Neuron (in vitro differentiated cells): ENCODE results near the gene SLC35F1.
"Not testable (repeated sequence)": the region's sequence is repeated elsewhere in the genome, so short reads cannot be mapped to it uniquely, and the experiment has no call there.

Source experiments
- H2AFZ ChIP-seq: one replicate; pipeline ENCODE4 v1.6.1; 2013; ENCODE audit warnings: low read depth, mild to moderate bottlenecking, inconsistent platforms, low read length, moderate library complexity
- H3K27me3 ChIP-seq: one replicate; pipeline ENCODE4 v1.6.1; 2013; ENCODE audit warnings: low read length; ENCODE audit not compliant: insufficient read depth
- H3K36me3 ChIP-seq: one replicate; pipeline ENCODE4 v1.6.1; 2013; ENCODE audit warnings: low read length; ENCODE audit not compliant: insufficient read depth
- H3K4me1 ChIP-seq: one replicate; pipeline ENCODE4 v1.6.1; 2013; ENCODE audit warnings: low read length; ENCODE audit not compliant: insufficient read depth
- H3K4me3 ChIP-seq: 2 replicates; pipeline ENCODE4 v1.5.1; 2013; ENCODE audit warnings: mild to moderate bottlenecking, low read length, moderate library complexity
- H3K9me3 ChIP-seq: one replicate; pipeline ENCODE4 v1.6.1; 2013; ENCODE audit warnings: low read length

Gene SLC35F1

GRCh38 chr6:117932676-117933075, 25.6 kb downstream of the SLC35F1 start:
- Histone ChIP-seq H3K4me3 (no peak overlapping the region), H2AFZ (no peak overlapping the region), H3K27me3 (no peaks in the 10 kb centered on the region), H3K36me3 (no peaks in the 10 kb centered on the region), H3K9me3 (peaks cover 6% of the 10 kb centered on the region), H3K4me1 (peaks cover 10% of the 10 kb centered on the region)

- Histone ChIP-seq H3K4me3 (no peak overlapping the region), H3K36me3 (no peaks in the 10 kb centered on the region), H2AFZ (no peak overlapping the region), H3K27me3 (no peaks in the 10 kb centered on the region), H3K9me3 (peaks cover 6% of the 10 kb centered on the region), H3K4me1 (peaks cover 10% of the 10 kb centered on the region)
These were observed 26.4 kb downstream of the SLC35F1 start for GRCh38 chr6:117933471-117933870.

- no peak overlapping the region for H3K4me3 ChIP-seq
- no peaks in the 10 kb centered on the region for H3K36me3 ChIP-seq
- peaks cover 6% of the 10 kb centered on the region for H3K4me1 ChIP-seq
- H2AFZ ChIP-seq: no peak overlapping the region
- no peaks in the 10 kb centered on the region for H3K9me3 ChIP-seq
- H3K27me3 ChIP-seq: no peaks in the 10 kb centered on the region
These were observed 31.4 kb downstream of the SLC35F1 start for GRCh38 chr6:117938311-117938995.

DNA sequence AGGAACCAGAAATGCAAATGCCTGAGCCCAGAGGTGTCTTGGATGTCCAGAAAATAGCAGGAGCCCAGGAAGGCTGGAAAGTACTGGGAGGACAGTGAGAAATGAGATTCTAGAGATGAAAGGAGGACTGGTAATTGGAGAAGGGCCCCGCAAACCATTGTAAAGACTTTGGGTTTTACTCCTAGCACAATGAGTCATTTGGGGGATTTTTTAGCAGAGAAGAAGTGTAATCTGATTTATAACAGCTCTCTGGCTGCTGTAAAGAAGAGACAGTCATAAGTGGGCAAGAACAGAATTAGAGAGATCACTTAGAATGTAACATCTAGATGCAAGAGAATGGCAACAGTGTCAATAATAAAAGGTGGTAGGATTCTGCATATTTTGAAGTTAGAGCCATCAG, 40.2 kb downstream of the SLC35F1 start:
- Histone ChIP-seq H3K4me1 (peaks cover 21% of the 10 kb centered on the region), H2AFZ (no peak overlapping the region), H3K4me3 (no peak overlapping the region), H3K36me3 (no peaks in the 10 kb centered on the region), H3K27me3 (no peaks in the 10 kb centered on the region), H3K9me3 (no peaks in the 10 kb centered on the region)

- peaks cover 40% of the 10 kb centered on the region for H3K4me1 ChIP-seq
- H2AFZ ChIP-seq: no peak overlapping the region
- H3K27me3 ChIP-seq: no peaks in the 10 kb centered on the region
- no peaks in the 10 kb centered on the region for H3K36me3 ChIP-seq
- no peaks in the 10 kb centered on the region for H3K9me3 ChIP-seq
- H3K4me3 ChIP-seq: no peak overlapping the region
These were observed 44.7 kb downstream of the SLC35F1 start for GRCh38 chr6:117951783-117952182.

- H3K4me1 ChIP-seq: peaks cover 48% of the 10 kb centered on the region
- no peaks in the 10 kb centered on the region for H3K9me3 ChIP-seq
- no peak overlapping the region for H2AFZ ChIP-seq
- H3K27me3 ChIP-seq: no peaks in the 10 kb centered on the region
- H3K36me3 ChIP-seq: no peaks in the 10 kb centered on the region
- no peak overlapping the region for H3K4me3 ChIP-seq
These were observed 48.7 kb downstream of the SLC35F1 start for GRCh38 chr6:117955684-117956256.

DNA sequence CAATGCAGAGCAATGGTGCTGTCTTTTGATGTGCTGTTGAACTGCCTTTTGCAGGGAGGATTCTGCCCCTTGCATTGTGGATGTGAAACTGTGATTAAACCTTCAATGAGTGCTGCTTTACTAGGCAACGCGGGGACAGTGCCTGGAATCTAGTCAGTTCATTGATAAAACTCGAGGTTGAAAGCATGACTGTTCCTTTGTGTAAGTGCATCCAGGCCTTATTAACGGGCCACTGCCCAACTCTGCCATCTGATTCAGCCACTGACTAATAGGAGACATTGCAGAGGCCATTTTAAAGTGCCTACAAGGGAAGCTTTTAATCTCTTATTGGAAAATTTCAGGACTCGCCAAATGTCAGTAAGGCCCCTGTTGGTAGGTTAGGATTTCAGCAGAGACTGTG, 49.3 kb downstream of the SLC35F1 start:
- H2AFZ ChIP-seq: peak overlapping the region; percentile 60
- no peaks in the 10 kb centered on the region for H3K27me3 ChIP-seq
- H3K36me3 ChIP-seq: no peaks in the 10 kb centered on the region
- peak overlapping the region; percentile 6 for H3K4me3 ChIP-seq
- H3K9me3 ChIP-seq: no peaks in the 10 kb centered on the region
- peaks cover 48% of the 10 kb centered on the region for H3K4me1 ChIP-seq

GRCh38 chr6:117958536-117958935, 51.5 kb downstream of the SLC35F1 start:
- Histone ChIP-seq H3K27me3 (no peaks in the 10 kb centered on the region), H3K4me1 (peaks cover 52% of the 10 kb centered on the region), H3K4me3 (no peak overlapping the region), H2AFZ (no peak overlapping the region), H3K36me3 (no peaks in the 10 kb centered on the region), H3K9me3 (no peaks in the 10 kb centered on the region)

DNA sequence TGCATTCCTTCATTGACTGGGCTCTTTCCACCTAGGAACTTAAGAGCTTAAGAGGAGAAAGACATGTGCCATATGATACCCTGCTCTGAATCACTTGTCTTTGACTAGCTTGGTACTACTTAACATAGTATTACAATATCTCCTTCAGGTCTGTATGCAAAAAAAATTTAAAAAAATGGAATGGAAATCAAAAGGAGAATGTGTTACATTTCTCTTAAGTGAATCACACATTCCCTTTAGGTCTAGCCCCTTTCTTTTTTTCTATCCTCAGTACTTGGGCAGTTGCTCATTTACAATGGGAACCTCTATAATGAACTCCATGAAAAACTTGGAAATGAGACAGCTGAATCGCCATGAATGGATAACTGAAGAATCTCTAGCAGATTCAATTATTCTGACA, 53.8 kb downstream of the SLC35F1 start:
- no peak overlapping the region for H2AFZ ChIP-seq
- peaks cover 11% of the 10 kb centered on the region for H3K9me3 ChIP-seq

DNA sequence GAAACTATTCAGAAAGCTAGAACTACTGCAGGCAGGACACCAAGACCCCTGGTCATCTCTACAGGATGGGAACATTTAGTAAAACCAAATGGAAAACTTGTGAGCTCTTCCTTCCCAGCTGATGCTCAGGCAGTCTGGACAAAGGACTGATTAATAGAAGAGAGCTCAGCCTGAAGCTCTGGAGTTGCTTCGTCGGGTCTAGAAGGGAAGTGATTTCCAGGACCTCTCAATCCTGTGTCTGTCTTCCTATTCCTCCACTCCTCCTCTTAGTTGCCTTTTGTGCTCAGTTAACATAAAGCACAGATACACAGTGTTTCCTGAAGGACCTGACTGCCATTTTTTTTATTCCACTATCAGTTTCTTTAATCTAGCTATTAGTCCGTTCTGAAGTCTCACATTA, 54.2 kb downstream of the SLC35F1 start:
- H3K4me3 ChIP-seq: no peak overlapping the region
- H3K27me3 ChIP-seq: no peaks in the 10 kb centered on the region
- peaks cover 40% of the 10 kb centered on the region for H3K4me1 ChIP-seq
- H2AFZ ChIP-seq: no peak overlapping the region
- H3K36me3 ChIP-seq: no peaks in the 10 kb centered on the region
- H3K9me3 ChIP-seq: peaks cover 11% of the 10 kb centered on the region

More for the DNA sequence above, 53.8 kb downstream of the SLC35F1 start:
- Histone ChIP-seq H3K36me3 (no peaks in the 10 kb centered on the region), H3K27me3 (no peaks in the 10 kb centered on the region), H3K4me1 (peaks cover 45% of the 10 kb centered on the region), H3K4me3 (no peak overlapping the region)

DNA sequence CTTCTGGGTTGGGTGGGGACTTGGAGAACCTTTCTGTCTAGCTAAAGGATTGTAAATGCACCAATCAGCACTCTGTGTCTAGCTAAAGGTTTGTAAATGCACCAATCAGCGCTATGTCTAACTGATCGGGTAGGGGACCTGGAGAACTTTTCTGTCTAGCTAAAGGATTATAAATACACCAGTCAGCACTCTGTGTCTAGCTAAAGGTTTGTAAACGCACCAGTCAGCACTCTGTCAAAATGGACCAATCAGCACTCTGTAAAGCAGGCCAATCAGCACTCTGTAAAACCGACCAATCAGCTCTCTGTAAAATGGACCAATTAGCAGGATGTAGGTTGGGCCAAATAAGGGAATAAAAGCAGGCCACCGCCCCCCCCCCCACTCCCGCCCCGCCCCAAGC, 58.7 kb downstream of the SLC35F1 start:
- Histone ChIP-seq H3K9me3 (peaks cover 12% of the 10 kb centered on the region), H3K4me1 (peaks cover 22% of the 10 kb centered on the region)
- H3K27me3 ChIP-seq, H2AFZ ChIP-seq, H3K4me3 ChIP-seq, H3K36me3 ChIP-seq: not testable (repeated sequence)

GRCh38 chr6:117971637-117972036, 64.6 kb downstream of the SLC35F1 start:
- Histone ChIP-seq H2AFZ (no peak overlapping the region), H3K4me1 (no peaks in the 10 kb centered on the region), H3K9me3 (peaks cover 7% of the 10 kb centered on the region), H3K4me3 (no peak overlapping the region), H3K27me3 (no peaks in the 10 kb centered on the region), H3K36me3 (no peaks in the 10 kb centered on the region)

DNA sequence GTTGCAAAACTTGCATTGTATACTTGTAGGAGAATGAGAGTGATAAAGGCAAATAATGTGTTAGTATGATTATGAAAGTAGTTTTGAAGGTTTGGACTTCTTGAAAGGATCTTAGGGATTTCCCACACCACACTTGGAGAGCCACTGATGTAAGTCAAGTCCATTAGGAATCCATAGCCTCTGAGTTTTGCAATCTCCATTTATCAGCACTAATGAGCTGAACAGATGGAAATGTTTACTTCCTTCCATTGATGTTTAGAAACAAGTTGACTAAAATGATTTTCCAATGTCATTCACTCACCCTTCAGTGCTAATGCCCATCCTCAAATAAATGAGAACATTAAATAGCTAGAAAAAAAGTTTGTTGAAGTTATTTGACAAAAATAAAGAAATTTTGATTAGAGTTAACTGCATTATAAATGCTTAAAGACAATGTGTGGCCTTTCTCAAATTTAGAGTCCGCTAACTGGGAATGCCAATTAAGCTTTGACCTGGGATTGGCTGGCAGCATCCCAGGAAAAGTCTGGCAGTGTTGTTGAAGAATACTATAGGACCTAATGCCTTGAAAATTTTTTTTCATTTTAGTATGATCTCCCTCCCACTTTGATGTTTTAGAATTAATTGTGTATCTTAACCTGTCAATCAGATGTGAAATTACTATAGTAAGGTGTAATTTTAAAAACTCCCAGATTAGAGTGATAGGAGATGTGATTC, 68.0 kb downstream of the SLC35F1 start:
- no peak overlapping the region for H2AFZ ChIP-seq
- no peak overlapping the region for H3K4me3 ChIP-seq
- H3K27me3 ChIP-seq: no peaks in the 10 kb centered on the region
- no peaks in the 10 kb centered on the region for H3K36me3 ChIP-seq
- H3K9me3 ChIP-seq: peaks cover 7% of the 10 kb centered on the region
- H3K4me1 ChIP-seq: no peaks in the 10 kb centered on the region
